Immature natural killer cell (primary cell): ENCODE measurements around the gene CDC20. TPM values are rescaled to one million over a fixed set of nuclear protein-coding genes. Genes with fewer than 3 reads are reported as not detected.

ENCODE experiments used
- DNase-seq, 3 donors: peaks; one replicate each; pipeline ENCODE4 v3.0.0; 2022; ENCODE audit warnings: mixed read lengths in 1 of 3
- H3K27ac Mint-ChIP-seq, 6 donors: one replicate each; pipeline ENCODE4 v1.8.0; 2020; ENCODE audit warnings: mixed read lengths in 6 of 6, mild to moderate bottlenecking in 5 of 6, inconsistent platforms in 4 of 6, moderate library complexity in 3 of 6
- H3K27me3 Mint-ChIP-seq, 3 donors: one replicate each; pipeline ENCODE4 v1.8.0; 2020 to 2021; ENCODE audit warnings: low read depth in 3 of 3, mild to moderate bottlenecking in 3 of 3, mixed read lengths in 3 of 3, moderate library complexity in 3 of 3, inconsistent platforms in 1 of 3
- H3K36me3 Mint-ChIP-seq, 3 donors: one replicate each; pipeline ENCODE4 v1.8.0; 2020; ENCODE audit warnings: mixed read lengths in 3 of 3, inconsistent platforms in 2 of 3, mild to moderate bottlenecking in 2 of 3
- H3K4me1 Mint-ChIP-seq, 2 donors: one replicate each; pipeline ENCODE4 v1.8.0; 2020; ENCODE audit warnings: inconsistent platforms in 2 of 2, mild to moderate bottlenecking in 2 of 2, mixed read lengths in 2 of 2, moderate library complexity in 1 of 2
- H3K4me3 Mint-ChIP-seq, 5 donors: one replicate each; pipeline ENCODE4 v1.8.0; 2020; ENCODE audit warnings: mild to moderate bottlenecking in 5 of 5, mixed read lengths in 5 of 5, inconsistent platforms in 3 of 5, moderate library complexity in 3 of 5
- H3K9me3 Mint-ChIP-seq, 6 donors: one replicate each; pipeline ENCODE4 v1.8.0; 2020; ENCODE audit warnings: mild to moderate bottlenecking in 6 of 6, mixed read lengths in 6 of 6, inconsistent platforms in 4 of 6, moderate library complexity in 3 of 6
- polyA plus RNA-seq, 3 donors: library from polyadenylated mRNA; unstranded; fragments of 300-500 nt; fragmentation: Illumina TruSeq; gene quantifications; one replicate each; pipeline ENCODE4 v1.2.3, GENCODE V29; 2021

CDC20 gene
- polyA plus RNA-seq, 3 donors from 2014 or later = 0.69 to 4.0 (median 3.0) TPM

DNA sequence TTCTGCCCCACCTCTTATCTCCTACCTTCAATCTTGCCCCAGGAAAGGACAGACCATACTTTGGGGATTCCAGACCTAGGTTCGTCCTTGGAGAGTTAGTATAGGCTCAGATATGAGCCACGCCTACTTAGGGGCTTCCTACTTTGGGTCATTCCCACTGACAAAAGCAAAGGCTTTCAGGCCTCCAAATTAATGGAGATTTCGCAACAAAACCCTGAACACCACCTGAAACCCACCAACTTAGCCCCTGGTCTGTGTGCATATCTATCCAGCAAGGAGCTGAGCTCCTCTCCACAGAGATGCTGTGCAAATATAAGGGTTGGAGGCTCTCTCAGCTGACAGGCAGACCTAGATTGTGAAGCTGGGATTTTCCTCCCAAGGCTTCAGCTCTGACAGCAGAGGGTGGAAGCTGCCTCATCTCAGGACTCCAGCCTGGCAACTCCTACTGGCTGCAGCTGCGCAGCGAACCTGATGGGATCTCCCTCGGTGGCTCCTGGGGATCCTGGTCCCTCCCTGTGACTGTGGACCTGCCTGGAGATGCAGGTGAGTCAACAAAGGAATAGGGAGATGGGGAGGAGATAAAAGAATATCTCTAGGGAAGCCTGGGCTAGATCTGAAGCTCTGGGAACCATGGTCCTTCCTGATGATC lies 19.1 kb upstream of the CDC20 start:
- Mint-ChIP-seq H3K4me1 (no peaks in the 10 kb centered on the region), H3K9me3 (no peaks in the 10 kb centered on the region), H3K27me3 (peaks cover 2 to 3% (median 3%) of the 10 kb centered on the region in 3 donors), H3K4me3 (no peak overlapping the region), H3K36me3 (peaks cover 0 to 4% (median 0%) of the 10 kb centered on the region in 3 donors), H3K27ac (no peak overlapping the region)
- DNase-seq = no peak

DNA sequence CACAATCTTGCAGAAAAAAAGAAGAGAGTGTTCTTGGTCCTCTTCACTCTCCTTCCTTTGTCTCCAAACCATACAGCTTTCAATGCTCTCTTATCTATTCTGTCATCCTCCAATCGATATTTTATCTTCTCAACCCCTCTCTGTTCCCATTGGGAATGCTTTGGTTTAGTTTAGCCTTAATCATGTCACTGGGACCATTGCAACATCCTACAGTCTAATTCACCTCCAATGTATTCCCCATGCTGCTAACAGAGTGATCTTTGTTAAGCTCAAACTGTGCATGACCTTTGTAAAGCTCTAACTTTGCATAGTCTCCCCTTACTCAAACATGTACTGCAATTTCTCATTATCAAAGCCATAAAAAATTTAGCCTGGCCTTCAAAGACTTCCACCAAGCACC lies 18.2 kb upstream of the CDC20 start:
- Mint-ChIP-seq H3K4me1 (no peaks in the 10 kb centered on the region), H3K9me3 (no peaks in the 10 kb centered on the region), H3K27me3 (peaks cover 0 to 4% (median 2%) of the 10 kb centered on the region in 3 donors), H3K36me3 (peaks cover 0 to 4% (median 0%) of the 10 kb centered on the region in 3 donors), H3K27ac (no peak overlapping the region), H3K4me3 (no peak overlapping the region)
- no peak for DNase-seq

DNA sequence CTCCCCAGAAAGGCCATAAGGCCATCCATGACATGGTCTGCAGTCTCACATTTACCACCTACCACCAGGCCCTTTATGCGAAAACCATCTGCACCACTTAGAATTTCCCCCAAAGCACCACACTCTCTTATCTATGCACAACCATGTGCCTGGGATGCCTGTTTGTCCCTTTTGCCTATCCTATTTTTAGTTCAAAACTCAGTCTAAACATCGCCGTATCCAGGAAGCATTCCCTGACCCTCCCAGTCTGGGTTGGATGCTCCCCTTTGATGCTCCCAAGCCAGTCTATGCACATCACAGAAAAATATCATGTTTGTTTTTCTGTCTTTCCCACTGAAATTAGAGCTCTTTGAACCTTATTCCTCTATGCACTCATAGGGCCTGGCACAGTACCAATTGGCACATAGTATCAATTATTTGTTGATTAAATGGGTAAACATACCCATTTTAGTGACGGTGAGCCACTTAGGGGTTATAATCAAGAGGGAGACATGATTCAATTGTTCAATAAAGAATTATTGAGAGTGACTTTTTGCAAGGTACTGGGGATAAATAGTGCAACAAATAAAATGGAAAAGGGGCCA lies 14.4 kb upstream of the CDC20 start:
- Mint-ChIP-seq H3K9me3 (no peaks in the 10 kb centered on the region), H3K4me3 (no peak overlapping the region), H3K27me3 (peaks cover 2 to 5% (median 2%) of the 10 kb centered on the region in 3 donors), H3K4me1 (peaks cover 0 to 3% of the 10 kb centered on the region in 2 donors), H3K36me3 (peaks cover 0 to 4% (median 0%) of the 10 kb centered on the region in 3 donors), H3K27ac (peak overlapping the region in 1 of 6 donors; percentile 4)
- DNase-seq = no peak

DNA sequence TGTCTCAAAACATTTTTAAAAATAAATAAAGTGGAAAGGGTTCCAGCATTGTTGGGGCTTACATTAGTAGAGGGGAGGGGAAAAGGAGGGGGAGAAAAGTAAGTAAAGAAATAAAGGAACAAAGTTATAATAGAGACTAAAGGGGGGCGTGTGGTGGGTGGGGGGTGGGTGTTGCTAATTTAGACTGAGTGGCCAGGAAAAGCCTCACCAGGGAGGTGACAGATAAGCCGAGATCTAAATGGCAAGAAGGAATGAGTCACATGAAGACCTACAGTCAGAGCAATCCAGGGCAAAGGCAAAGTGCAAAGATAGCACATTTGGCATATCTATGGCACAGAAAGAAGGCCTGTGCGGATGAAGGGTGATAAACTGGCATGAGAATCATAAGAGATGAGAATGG lies 13.7 kb upstream of the CDC20 start:
- Mint-ChIP-seq H3K27me3 (peaks cover 2 to 8% (median 2%) of the 10 kb centered on the region in 3 donors), H3K27ac (no peak overlapping the region), H3K36me3 (peaks cover 0 to 4% (median 0%) of the 10 kb centered on the region in 3 donors), H3K9me3 (no peaks in the 10 kb centered on the region), H3K4me1 (peaks cover 0 to 8% of the 10 kb centered on the region in 2 donors), H3K4me3 (no peak overlapping the region)
- no peak for DNase-seq

DNA sequence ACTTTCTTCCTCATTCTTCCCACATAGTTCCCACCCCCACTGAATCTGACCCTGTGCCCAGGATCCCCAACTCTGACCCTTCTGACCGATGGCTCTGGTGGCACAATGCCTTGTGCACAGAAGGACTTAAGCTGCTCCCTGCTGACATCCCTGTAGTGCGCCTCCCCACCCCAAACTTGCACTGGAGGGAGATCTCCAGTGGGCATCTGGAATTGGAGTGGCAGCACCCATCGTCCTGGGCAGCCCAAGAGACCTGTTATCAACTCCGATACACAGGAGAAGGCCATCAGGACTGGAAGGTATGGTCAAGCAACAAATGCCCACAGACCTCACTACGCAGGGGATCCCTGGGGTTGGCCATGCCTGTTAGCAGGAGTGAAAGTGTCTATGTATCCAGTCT lies 12.1 kb upstream of the CDC20 start:
- peaks cover 2 to 8% (median 2%) of the 10 kb centered on the region in 3 donors for H3K27me3 Mint-ChIP-seq
- peak overlapping the region in 1 of 6 donors; percentile 72 for H3K27ac Mint-ChIP-seq
- no peak overlapping the region for H3K4me3 Mint-ChIP-seq
- H3K9me3 Mint-ChIP-seq = no peaks in the 10 kb centered on the region
- DNase-seq = no peak
- H3K36me3 Mint-ChIP-seq = peaks cover 0 to 4% (median 0%) of the 10 kb centered on the region in 3 donors
- H3K4me1 Mint-ChIP-seq = peaks cover 0 to 8% of the 10 kb centered on the region in 2 donors

DNA sequence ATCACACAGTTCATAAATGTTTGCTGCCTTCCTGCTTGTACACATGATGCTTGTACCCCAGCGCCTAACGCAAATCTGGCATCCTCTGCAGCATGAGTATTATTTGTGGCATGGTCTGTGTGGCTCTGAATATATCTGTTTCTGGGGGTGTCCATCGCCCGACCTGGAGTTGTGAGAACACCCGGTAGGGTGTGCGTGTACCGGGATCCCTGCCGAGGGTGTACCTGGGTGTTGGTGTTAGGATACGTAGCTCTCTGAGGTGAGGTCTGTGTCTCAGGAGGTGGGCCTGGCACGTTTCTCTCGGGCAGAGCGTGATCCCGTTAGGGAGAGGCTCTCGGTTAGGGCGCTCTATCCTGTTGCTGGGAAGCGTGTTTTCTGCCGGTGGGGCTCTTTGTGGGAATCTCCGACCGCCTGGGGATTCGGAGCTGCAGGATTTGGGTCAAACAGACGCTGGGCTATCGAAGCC lies 10.4 kb upstream of the CDC20 start:
- peaks cover 0 to 4% (median 0%) of the 10 kb centered on the region in 3 donors for H3K36me3 Mint-ChIP-seq
- H3K4me1 Mint-ChIP-seq = peaks cover 0 to 8% of the 10 kb centered on the region in 2 donors
- peak overlapping the region in 4 of 6 donors; percentile 33 to 74 (median 62) for H3K27ac Mint-ChIP-seq
- H3K9me3 Mint-ChIP-seq = no peaks in the 10 kb centered on the region
- peak overlapping the region in 4 of 5 donors; percentile 14 to 56 (median 34) for H3K4me3 Mint-ChIP-seq
- no peak for DNase-seq
- H3K27me3 Mint-ChIP-seq = peaks cover 2 to 8% (median 2%) of the 10 kb centered on the region in 3 donors

DNA sequence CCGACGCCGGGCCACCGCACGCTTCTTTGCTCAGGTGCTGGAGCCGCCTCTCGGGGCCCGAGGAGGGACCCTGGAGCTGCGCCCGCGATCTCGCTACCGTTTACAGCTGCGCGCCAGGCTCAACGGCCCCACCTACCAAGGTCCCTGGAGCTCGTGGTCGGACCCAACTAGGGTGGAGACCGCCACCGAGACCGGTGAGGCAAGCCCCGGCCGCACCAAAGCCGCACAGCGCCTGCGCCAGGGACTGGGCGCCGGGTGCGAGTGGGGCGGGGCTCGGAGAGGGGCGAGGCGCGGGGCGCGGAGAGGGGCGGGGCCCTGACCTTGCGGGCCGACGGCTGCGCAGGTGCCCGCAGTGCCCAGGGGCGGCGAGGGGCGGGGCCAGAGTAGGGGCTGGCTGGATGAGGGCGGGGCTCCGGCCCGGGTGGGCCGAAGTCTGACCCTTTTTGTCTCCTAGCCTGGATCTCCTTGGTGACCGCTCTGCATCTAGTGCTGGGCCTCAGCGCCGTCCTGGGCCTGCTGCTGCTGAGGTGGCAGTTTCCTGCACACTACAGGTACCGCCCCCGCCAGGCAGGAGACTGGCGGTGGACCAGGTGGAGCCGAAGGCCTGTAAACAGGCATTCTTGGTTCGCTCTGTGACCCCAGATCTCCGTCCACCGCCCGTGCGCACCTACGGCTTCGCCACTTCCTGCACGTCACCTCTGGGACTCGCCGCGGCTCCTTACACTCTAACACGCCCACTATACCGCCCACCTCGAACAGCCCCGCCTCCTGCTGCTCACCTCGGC lies 9.8 kb upstream of the CDC20 start:
- H3K27ac Mint-ChIP-seq = peak overlapping the region; percentile 85 to 97 (median 91)
- H3K4me3 Mint-ChIP-seq = peak overlapping the region; percentile 75 to 89 (median 85)
- H3K36me3 Mint-ChIP-seq = peaks cover 0 to under 1% (median 0%) of the 10 kb centered on the region in 3 donors
- no peaks in the 10 kb centered on the region for H3K9me3 Mint-ChIP-seq
- H3K27me3 Mint-ChIP-seq = peaks cover 2 to 8% (median 2%) of the 10 kb centered on the region in 3 donors
- H3K4me1 Mint-ChIP-seq = peaks cover 0 to 8% of the 10 kb centered on the region in 2 donors
- peak; percentile 66 to 82 (median 74) for DNase-seq

DNA sequence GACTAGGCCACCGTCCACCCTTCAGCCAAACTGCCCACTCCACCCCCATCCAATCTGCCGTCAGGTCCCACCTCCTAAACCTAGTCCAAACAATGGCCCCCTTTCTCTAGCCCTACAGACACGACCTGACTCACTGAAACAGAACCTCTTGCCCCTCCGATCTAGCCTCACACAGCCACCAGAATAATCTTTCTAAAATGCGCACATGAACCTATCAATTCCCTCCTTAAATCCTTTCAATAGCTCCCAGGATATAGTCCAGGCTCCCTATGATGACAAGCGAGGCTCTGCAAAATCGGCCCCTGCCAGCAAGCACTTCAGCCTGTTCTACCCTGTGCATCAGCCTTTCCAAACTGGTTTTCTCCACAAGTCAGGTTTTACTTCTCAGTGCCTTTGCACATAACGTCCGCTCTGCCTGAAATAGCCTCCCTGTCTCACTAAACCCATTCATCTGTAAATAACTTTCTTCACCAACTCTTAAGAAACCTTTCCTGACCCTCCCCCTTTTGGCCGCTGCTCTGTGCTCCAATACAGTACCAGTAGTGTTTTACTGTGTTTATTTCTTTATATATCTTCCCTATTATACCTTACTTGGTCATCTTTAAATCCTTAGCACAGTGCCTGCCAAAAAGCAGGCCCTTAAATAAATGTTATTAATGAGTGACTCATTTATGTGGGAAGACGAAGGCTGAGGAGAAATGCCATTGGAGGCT lies 9.0 kb upstream of the CDC20 start:
- peaks cover 0 to 8% of the 10 kb centered on the region in 2 donors for H3K4me1 Mint-ChIP-seq
- no peaks in the 10 kb centered on the region for H3K9me3 Mint-ChIP-seq
- no peaks in the 10 kb centered on the region for H3K36me3 Mint-ChIP-seq
- H3K27ac Mint-ChIP-seq = peak overlapping the region; percentile 85 to 97 (median 91)
- H3K27me3 Mint-ChIP-seq = peaks cover 2 to 8% (median 2%) of the 10 kb centered on the region in 3 donors
- DNase-seq = no peak
- H3K4me3 Mint-ChIP-seq = peak overlapping the region; percentile 75 to 89 (median 85)

DNA sequence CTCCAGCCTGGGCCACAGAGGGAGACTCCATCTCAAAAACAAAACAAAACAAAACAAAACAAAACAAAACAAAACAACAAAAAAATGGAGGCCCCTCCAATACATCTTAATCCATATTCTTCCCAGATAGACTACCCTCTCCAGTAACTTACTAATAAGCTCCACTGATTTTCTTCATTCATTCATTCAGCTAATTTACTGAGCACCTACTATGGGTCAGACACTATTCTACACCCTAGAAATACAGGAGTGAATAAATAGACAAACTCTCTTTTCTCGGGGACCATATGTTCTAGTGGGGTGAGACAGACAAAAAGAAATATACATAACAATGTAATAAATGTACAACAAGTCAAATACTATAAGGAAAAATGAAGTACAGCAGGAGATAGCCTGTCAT lies 7.8 kb upstream of the CDC20 start:
- H3K27me3 Mint-ChIP-seq = peaks cover 0 to 8% (median 4%) of the 10 kb centered on the region in 3 donors
- H3K36me3 Mint-ChIP-seq = no peaks in the 10 kb centered on the region
- DNase-seq = no peak
- peaks cover 0 to 8% of the 10 kb centered on the region in 2 donors for H3K4me1 Mint-ChIP-seq
- H3K4me3 Mint-ChIP-seq = no peak overlapping the region
- H3K27ac Mint-ChIP-seq = peak overlapping the region in 4 of 6 donors; percentile 62 to 96 (median 80)
- no peaks in the 10 kb centered on the region for H3K9me3 Mint-ChIP-seq

DNA sequence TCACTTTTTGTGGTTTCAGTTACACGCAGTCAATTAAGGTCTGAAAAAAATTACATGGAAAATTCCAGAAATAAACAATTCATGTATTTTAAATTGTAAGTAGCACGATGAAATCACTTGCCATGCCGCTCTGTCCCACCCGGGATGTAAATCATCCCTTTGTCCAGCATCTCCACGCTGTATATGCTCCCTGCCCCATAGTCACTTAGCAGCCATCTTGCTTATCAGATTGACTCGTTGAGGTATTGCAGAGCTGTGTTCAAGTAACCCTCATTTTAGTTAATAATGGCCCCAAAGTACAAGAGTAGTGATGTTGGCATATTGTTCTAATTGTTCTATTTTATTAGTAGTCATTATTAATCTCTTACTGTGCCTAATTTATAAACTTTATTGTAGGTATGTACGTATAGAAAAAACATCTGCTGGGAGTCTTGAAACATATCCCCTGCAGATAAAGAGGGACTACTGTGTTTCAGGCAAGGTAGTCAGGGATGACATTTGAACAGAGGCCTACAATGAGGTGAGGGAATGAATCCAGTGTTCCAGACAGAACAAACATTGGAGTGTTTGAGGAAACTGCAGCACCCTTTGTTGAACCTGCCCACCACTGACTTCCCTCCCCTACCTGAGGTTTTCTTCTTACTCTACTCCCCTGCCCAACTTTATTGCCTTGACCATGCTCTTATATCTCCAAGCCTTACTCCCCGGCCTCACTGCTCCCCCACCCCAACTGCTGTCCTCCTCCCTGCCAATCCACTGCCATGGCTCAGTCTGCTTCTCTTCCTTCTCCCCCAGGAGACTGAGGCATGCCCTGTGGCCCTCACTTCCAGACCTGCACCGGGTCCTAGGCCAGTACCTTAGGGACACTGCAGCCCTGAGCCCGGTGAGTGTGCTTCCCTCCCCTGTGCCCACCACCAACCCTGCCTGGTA lies 7.1 kb upstream of the CDC20 start:
- Mint-ChIP-seq H3K27me3 (peaks cover 0 to 9% (median 4%) of the 10 kb centered on the region in 3 donors), H3K4me3 (no peak overlapping the region), H3K9me3 (no peaks in the 10 kb centered on the region), H3K4me1 (peaks cover 0 to 8% of the 10 kb centered on the region in 2 donors), H3K36me3 (no peaks in the 10 kb centered on the region), H3K27ac (peak overlapping the region in 4 of 6 donors; percentile 9 to 96 (median 59))
- no peak for DNase-seq

DNA sequence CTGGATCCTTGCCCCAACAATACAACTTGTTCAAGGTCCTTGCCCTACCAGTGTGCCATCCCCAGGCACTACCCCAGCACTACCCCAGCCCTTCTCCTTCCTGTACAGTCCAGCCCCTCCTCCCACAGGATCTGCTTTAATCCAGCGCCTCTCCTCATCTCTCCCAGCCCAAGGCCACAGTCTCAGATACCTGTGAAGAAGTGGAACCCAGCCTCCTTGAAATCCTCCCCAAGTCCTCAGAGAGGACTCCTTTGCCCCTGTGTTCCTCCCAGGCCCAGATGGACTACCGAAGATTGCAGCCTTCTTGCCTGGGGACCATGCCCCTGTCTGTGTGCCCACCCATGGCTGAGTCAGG lies 6.5 kb upstream of the CDC20 start:
- Mint-ChIP-seq H3K27ac (peak overlapping the region in 2 of 6 donors; percentile 24 to 60), H3K4me3 (no peak overlapping the region), H3K9me3 (no peaks in the 10 kb centered on the region), H3K36me3 (no peaks in the 10 kb centered on the region), H3K4me1 (peaks cover 0 to 8% of the 10 kb centered on the region in 2 donors), H3K27me3 (peaks cover 0 to 9% (median 4%) of the 10 kb centered on the region in 3 donors)
- DNase-seq = no peak

DNA sequence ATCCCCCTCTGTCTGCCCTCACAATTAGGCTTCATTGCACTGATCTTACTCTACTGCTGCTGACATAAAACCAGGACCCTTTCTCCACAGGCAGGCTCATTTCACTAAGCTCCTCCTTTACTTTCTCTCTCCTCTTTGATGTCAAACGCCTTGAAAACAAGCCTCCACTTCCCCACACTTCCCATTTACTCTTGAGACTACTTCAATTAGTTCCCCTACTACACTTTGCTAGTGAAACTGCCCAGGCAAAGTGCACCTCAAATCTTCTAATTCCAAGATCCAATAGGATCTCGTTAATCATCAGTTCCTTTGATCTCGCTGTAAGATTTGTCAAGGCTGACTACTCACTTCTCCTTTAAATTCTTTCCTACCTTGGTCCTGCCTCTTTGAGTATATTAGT lies 5.9 kb upstream of the CDC20 start:
- H3K36me3 Mint-ChIP-seq = no peaks in the 10 kb centered on the region
- H3K9me3 Mint-ChIP-seq = no peaks in the 10 kb centered on the region
- DNase-seq = no peak
- H3K27ac Mint-ChIP-seq = peak overlapping the region in 2 of 6 donors; percentile 24 to 59
- H3K4me3 Mint-ChIP-seq = no peak overlapping the region
- peaks cover 0 to 7% (median 4%) of the 10 kb centered on the region in 3 donors for H3K27me3 Mint-ChIP-seq
- peaks cover 3 to 10% of the 10 kb centered on the region in 2 donors for H3K4me1 Mint-ChIP-seq
